WTC11 (cell line): ENCODE measurements around the gene DNAAF3. TPM values are rescaled to one million over a fixed set of nuclear protein-coding genes. Genes with fewer than 3 reads are reported as not detected.
A peak's percentile ranks its signal among the peaks of the same experiment; 100 is the strongest.

ENCODE experiments used
- ATAC-seq: fragments of 200-7000 bp; cut with Tn5 transposase; 2 replicates; pipeline ENCODE4 v1.10.0; 2021; ENCODE audit warnings: mild to moderate bottlenecking, moderate library complexity
- Bru-seq: library from RNA; stranded (reverse); fragments of 400-500 nt; gene quantifications from one replicate; lab custom pipeline; 2021; lab: Mats Ljungman, UMichigan
- CTCF ChIA-PET: fragments of 300-600 bp; sonication (Branson Sonifier 250); formaldehyde crosslinking; loops from one replicate; lab custom pipeline; 2021; ENCODE audit warnings: antibody characterized with exemption; lab: Charles Lee
- POLR2A ChIA-PET: fragments of 350-600 bp; sonication (Branson Sonifier 250); formaldehyde crosslinking; loops from one replicate; lab custom pipeline; 2021; ENCODE audit warnings: antibody characterized with exemption; lab: Charles Lee
- DNase-seq: peaks from one replicate; pipeline ENCODE4 v3.0.0; 2021; ENCODE audit warnings: low spot score
- H3K27ac Mint-ChIP-seq: 2 replicates; pipeline ENCODE4 v1.8.0; 2021; ENCODE audit warnings: mixed read lengths
- H3K27me3 Mint-ChIP-seq: 2 replicates; pipeline ENCODE4 v1.8.0; 2021; ENCODE audit warnings: low read depth, mild to moderate bottlenecking, moderate library complexity, mixed read lengths
- H3K36me3 Mint-ChIP-seq: 2 replicates; pipeline ENCODE4 v1.8.0; 2021; ENCODE audit warnings: mixed read lengths
- H3K4me1 Mint-ChIP-seq: 2 replicates; pipeline ENCODE4 v1.8.0; 2022; ENCODE audit warnings: mixed read lengths
- H3K4me3 Mint-ChIP-seq: 2 replicates; pipeline ENCODE4 v1.8.0; 2021; ENCODE audit warnings: mild to moderate bottlenecking, moderate library complexity, mixed read lengths
- H3K9me3 Mint-ChIP-seq: 2 replicates; pipeline ENCODE4 v1.8.0; 2021; ENCODE audit warnings: mixed read lengths
- ATF1 ChIP-seq: sonication (generic); formaldehyde crosslinking; IDR thresholded peaks from 2 replicates; pipeline ENCODE4 v1.8.1; 2023; ENCODE audit warnings: mild to moderate bottlenecking, moderate library complexity, missing genetic modification reagents
- CDX4 ChIP-seq: fragments of 250-450 bp; sonication (Bioruptor Pico); IDR thresholded peaks from 2 replicates; pipeline ENCODE4 v1.9.0; 2021; ENCODE audit warnings: moderate library complexity, mild to moderate bottlenecking, inconsistent platforms, borderline replicate concordance
- E2F1 ChIP-seq: sonication (generic); formaldehyde crosslinking; IDR thresholded peaks from 2 replicates; pipeline ENCODE4 v1.8.0; 2022; ENCODE audit warnings: mild to moderate bottlenecking, missing genetic modification reagents
- ESRRA ChIP-seq: sonication (generic); formaldehyde crosslinking; IDR thresholded peaks from 2 replicates; pipeline ENCODE4 v1.8.1; 2022; ENCODE audit warnings: mild to moderate bottlenecking, missing genetic modification reagents, borderline replicate concordance
- FOXK1 ChIP-seq: sonication (generic); formaldehyde crosslinking; IDR thresholded peaks from 2 replicates; pipeline ENCODE4 v1.8.0; 2022; ENCODE audit warnings: mild to moderate bottlenecking, moderate library complexity, missing genetic modification reagents
- HMGXB4 ChIP-seq: sonication (generic); formaldehyde crosslinking; IDR thresholded peaks from 2 replicates; pipeline ENCODE4 v1.8.1; 2023; ENCODE audit warnings: mild to moderate bottlenecking, moderate library complexity, missing genetic modification reagents
- IRF2 ChIP-seq: sonication (generic); formaldehyde crosslinking; IDR thresholded peaks from 2 replicates; pipeline ENCODE4 v1.8.0; 2022; ENCODE audit warnings: low read depth, missing genetic modification reagents, borderline replicate concordance
- JAZF1 ChIP-seq: fragments of 250-450 bp; sonication (Bioruptor Pico); IDR thresholded peaks from 2 replicates; pipeline ENCODE4 v1.9.0; 2021; ENCODE audit warnings: moderate library complexity, mild to moderate bottlenecking, inconsistent platforms
- JUN ChIP-seq: sonication (generic); formaldehyde crosslinking; IDR thresholded peaks from 2 replicates; pipeline ENCODE4 v1.8.0; 2023; ENCODE audit warnings: mild to moderate bottlenecking, missing genetic modification reagents
- NFYB ChIP-seq: sonication (generic); formaldehyde crosslinking; conservative IDR thresholded peaks from 2 replicates; pipeline ENCODE4 v1.8.0; 2022; ENCODE audit warnings: low read depth, missing genetic modification reagents
- PREB ChIP-seq: sonication (generic); formaldehyde crosslinking; IDR thresholded peaks from 2 replicates; pipeline ENCODE4 v1.8.1; 2022; ENCODE audit warnings: mild to moderate bottlenecking, missing genetic modification reagents, moderate library complexity, borderline replicate concordance
- SP1 ChIP-seq: sonication (generic); formaldehyde crosslinking; conservative IDR thresholded peaks from 2 replicates; pipeline ENCODE4 v1.8.1; 2022; ENCODE audit warnings: missing genetic modification reagents
- ZBTB21 ChIP-seq: sonication (generic); formaldehyde crosslinking; IDR thresholded peaks from 2 replicates; pipeline ENCODE4 v1.8.1; 2023; ENCODE audit warnings: mild to moderate bottlenecking, missing genetic modification reagents, borderline replicate concordance
- ZNF263 ChIP-seq: sonication (generic); formaldehyde crosslinking; IDR thresholded peaks from 2 replicates; pipeline ENCODE4 v1.8.1; 2022; ENCODE audit warnings: low read depth, mild to moderate bottlenecking, moderate library complexity, missing genetic modification reagents
- ZNF317 ChIP-seq: sonication (generic); formaldehyde crosslinking; IDR thresholded peaks from 2 replicates; pipeline ENCODE4 v1.8.1; 2023; ENCODE audit warnings: low read depth, mild to moderate bottlenecking, moderate library complexity, missing genetic modification reagents, borderline replicate concordance
- ZNF396 ChIP-seq: fragments of 250-450 bp; sonication (Bioruptor Pico); IDR thresholded peaks from 2 replicates; pipeline ENCODE4 v1.8.0; 2021; ENCODE audit warnings: mild to moderate bottlenecking, moderate library complexity, borderline replicate concordance
- ZNF416 ChIP-seq: fragments of 250-450 bp; sonication (Bioruptor Pico); IDR thresholded peaks from 2 replicates; pipeline ENCODE4 v1.9.0; 2021; ENCODE audit warnings: mild to moderate bottlenecking, inconsistent platforms
- ZNF423 ChIP-seq: fragments of 250-450 bp; sonication (Bioruptor Pico); IDR thresholded peaks from 2 replicates; pipeline ENCODE4 v2.1.2; 2022; ENCODE audit warnings: mild to moderate bottlenecking, moderate library complexity
- ZNF512 ChIP-seq: sonication (generic); formaldehyde crosslinking; IDR thresholded peaks from 2 replicates; pipeline ENCODE4 v1.8.1; 2022; ENCODE audit warnings: missing genetic modification reagents, borderline replicate concordance
- long read RNA-seq, 3 experiments: library from RNA in 1 of 3; library from capped mRNA in 1 of 3; library from polyadenylated mRNA in 1 of 3; unstranded in 2 of 3; stranded (forward) in 1 of 3; transcript quantifications; one replicate each; pipeline ENCODE4 v2.0.0, GENCODE V29; 2021
- total RNA-seq: library from RNA; stranded (reverse); gene quantifications from 3 replicates; pipeline ENCODE4 v1.2.3, GENCODE V29; 2021

The DNAAF3 gene
- total RNA-seq (4.0 to 5.9 TPM (median 5.6 TPM) in 3 replicates), Bru-seq, nascent RNA (percentile 29 among the genes with signal in this experiment)
- long read RNA-seq, experiment 1, transcript DNAAF3-201 (12 exons, 2,169 nt) = major isoform, 5 of 15 reads
- long read RNA-seq, experiment 1, partial matches to known transcripts = 4 of 15 reads
- long read RNA-seq, experiment 1, other reads (novel, unspliced or antisense) = 5 of 15 reads
- long read RNA-seq, experiment 2, partial matches to known transcripts = 5 of 8 reads
- long read RNA-seq, experiment 2, other reads (novel, unspliced or antisense) = 1 of 8 reads
- long read RNA-seq, experiment 3, partial matches to known transcripts = 5 of 5 reads
- long read RNA-seq, experiment 3, other reads (novel, unspliced or antisense) = 0 of 5 reads

GRCh38 chr19:55166530-55167268 lies at the start of gene DNAAF3:
TSS of gene DNAAF3 (minus strand) at chr19:55166613. CDS start at chr19:55166413, 200 bp downstream.
- Mint-ChIP-seq H3K4me3 (peak within 1 kb of the TSS; percentile 94), H3K36me3 (no peaks in the 10 kb centered on the region), H3K9me3 (no peaks in the 10 kb centered on the region), H3K4me1 (peaks cover 8% of the 10 kb centered on the region; the same call in 1 of the 2 replicates), H3K27ac (peak within 1 kb of the TSS; percentile 94), H3K27me3 (peaks cover 71% of the 10 kb centered on the region)
- ChIA-PET POLR2A (no interaction called here), CTCF (interaction anchor here (0.6 to 3.2 kb wide), 41 partner anchors 8 to 488 kb away, joined by 3 to 64 read pairs (median 4); partner anchors contain the start of genes EPS8L1, HSPBP1, KMT5C and PPP1R12C)
- ATAC-seq (peak; percentile 95), DNase-seq (peak; percentile 98)
- TF ChIP-seq FOXK1 (CRISPR knock-in tag) (0 out of 2 replicates have a peak, but pooled peaks have one; percentile 21), ZNF512 (CRISPR knock-in tag) (no peak), NFYB (CRISPR knock-in tag) (peak; percentile 98), SP1 (peak; percentile 93), ZNF396 (no peak)

GRCh38 chr19:55213547-55213946 lies 47.1 kb upstream of the DNAAF3 start:
- Mint-ChIP-seq H3K4me3 (no peak overlapping the region), H3K9me3 (peaks cover 45% of the 10 kb centered on the region), H3K4me1 (peaks cover 4% of the 10 kb centered on the region)
- DNase-seq (no peak), ATAC-seq (no peak)
- CTCF ChIA-PET = no interaction called here
- TF ChIP-seq ZNF263 (CRISPR knock-in tag) (no peak), ESRRA (CRISPR knock-in tag) (no peak)
- TF ChIP-seq, all 79 proteins: peak for 0
- Mint-ChIP-seq H3K27me3 (peaks cover 49% of the 10 kb centered on the region), H3K27ac (no peak overlapping the region), H3K36me3 (peaks cover 9% of the 10 kb centered on the region)
- POLR2A ChIA-PET = no interaction called here

GRCh38 chr19:55212447-55212846 lies 46.0 kb upstream of the DNAAF3 start:
- H3K27ac Mint-ChIP-seq = no peak overlapping the region
- POLR2A ChIA-PET = no interaction called here
- peaks cover 49% of the 10 kb centered on the region for H3K27me3 Mint-ChIP-seq

GRCh38 chr19:55209693-55210472 lies 43.5 kb upstream of the DNAAF3 start:
- Mint-ChIP-seq H3K36me3 (peaks cover 6% of the 10 kb centered on the region), H3K27ac (no peak overlapping the region), H3K4me1 (peaks cover 8% of the 10 kb centered on the region), H3K4me3 (no peak overlapping the region), H3K27me3 (peaks cover 56% of the 10 kb centered on the region), H3K9me3 (peaks cover 31% of the 10 kb centered on the region)
- ATAC-seq (no peak), DNase-seq (no peak)
- CTCF ChIA-PET = interaction anchor here (0.6 to 1.1 kb wide), 3 partner anchors 67 to 208 kb away, joined by 3 to 5 read pairs (median 4); no protein-coding TSS in a partner anchor
- POLR2A ChIA-PET = no interaction called here
- no peak for TF ChIP-seq ATF1 (CRISPR knock-in tag)
- no peak for TF ChIP-seq ZNF317
- no peak for TF ChIP-seq CDX4
- TF ChIP-seq ZNF423 (CRISPR knock-in tag) = no peak
- no peak for TF ChIP-seq IRF2 (CRISPR knock-in tag)
- TF ChIP-seq HMGXB4 (CRISPR knock-in tag) = no peak
- no peak for TF ChIP-seq PREB (CRISPR knock-in tag)
- no peak for TF ChIP-seq ZNF263 (CRISPR knock-in tag)

More at GRCh38 chr19:55212447-55212846, 46.0 kb upstream of the DNAAF3 start:
- no peak for DNase-seq
- peaks cover 9% of the 10 kb centered on the region for H3K36me3 Mint-ChIP-seq
- TF ChIP-seq JUN (CRISPR knock-in tag) (no peak), ZNF416 (CRISPR knock-in tag) (no peak), JAZF1 (CRISPR knock-in tag) (no peak), E2F1 (no peak), ZBTB21 (no peak)
- TF ChIP-seq, all 79 proteins: peak for 0
- Mint-ChIP-seq H3K4me1 (peaks cover 4% of the 10 kb centered on the region), H3K4me3 (no peak overlapping the region), H3K9me3 (peaks cover 45% of the 10 kb centered on the region)
- ATAC-seq = no peak
- CTCF ChIA-PET = no interaction called here
